COLO829 (cell line): ENCODE data around the gene ATP8B4.

Experiments
- DNase-seq: peaks from one replicate; pipeline ENCODE4 v3.0.0; 2012; ENCODE audit warnings: low spot score

The ATP8B4 gene

DNA sequence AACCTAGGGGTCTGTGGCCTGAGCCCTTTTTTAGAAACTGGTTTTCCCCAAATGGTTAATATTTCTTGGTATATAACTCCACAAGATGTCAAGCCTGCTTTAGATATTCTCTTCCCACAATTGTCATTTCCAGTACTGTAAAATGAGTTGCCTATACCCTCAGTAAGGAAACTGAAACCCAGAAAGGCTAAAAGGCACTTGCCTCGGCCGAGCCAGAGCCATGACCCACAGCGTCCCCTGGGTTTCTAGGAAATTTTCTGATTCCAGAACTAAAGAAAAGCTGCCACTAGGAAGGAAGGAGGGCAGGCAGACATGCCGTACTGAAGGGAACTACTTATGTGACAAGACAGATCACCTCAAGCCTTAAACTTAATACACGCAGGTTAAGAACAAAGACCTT is 59.1 kb downstream of the ATP8B4 start:
- no peak for DNase-seq

DNA sequence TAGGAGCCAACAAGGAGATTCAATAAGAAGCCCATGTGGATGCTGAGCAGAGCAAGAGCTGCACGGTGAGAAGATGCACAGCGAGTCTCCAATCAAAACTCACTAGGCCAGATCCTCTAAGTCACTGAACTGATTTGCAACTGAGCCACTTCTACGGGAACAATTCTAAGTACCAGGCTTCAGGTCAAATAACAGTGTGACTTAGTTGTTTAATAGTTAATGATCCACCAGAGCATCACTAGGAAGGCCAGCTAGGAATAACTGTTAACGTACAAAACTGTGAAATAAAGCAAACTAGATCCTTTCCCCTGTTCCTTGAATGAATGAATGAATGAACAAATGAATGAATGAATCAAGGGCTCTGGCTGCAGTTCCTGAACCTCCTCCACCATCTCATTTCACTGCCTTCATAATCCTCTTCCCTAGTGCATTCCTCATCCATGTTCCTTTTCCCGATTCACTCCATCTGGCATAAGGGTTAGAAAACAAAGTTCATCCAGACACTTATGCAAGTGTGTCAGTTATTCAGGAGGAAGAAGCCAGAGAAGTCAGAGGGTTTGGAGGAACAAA is 59.7 kb downstream of the ATP8B4 start:
- DNase-seq: no peak

DNA sequence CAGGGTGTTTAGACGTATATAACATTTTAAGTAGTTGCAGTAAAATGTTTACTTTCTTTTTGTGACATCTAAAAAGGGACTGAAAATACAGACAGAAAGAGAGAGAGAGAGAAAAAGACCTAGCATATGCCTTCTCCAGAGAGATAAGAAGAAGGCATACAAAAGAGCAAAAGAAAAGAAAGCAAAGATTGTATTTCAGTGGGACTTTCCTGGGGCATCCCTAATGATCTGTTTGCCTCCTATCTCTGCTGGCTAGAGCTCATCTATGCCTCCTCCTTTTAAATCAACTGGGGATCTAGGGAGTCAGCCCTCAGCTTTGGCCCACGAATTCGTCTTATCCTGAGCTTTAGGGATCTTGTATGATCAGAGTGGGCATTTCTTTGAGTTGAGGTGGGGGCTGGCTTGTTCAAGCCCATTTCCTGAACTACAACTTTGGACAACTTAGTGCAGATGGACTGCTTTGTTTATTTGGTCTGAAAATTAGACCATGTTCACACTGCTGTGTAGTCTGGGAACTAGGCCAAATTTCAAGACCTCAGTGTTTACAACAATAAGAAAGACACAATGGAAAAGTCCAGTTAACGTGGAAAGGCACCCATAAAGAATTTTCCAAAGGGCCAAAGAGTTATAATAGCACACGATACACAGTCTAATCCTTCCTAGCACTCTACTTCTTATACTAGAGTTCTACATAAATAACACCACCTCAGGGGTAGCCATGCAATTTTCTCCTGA is 61.0 kb downstream of the ATP8B4 start:
- DNase-seq: no peak

DNA sequence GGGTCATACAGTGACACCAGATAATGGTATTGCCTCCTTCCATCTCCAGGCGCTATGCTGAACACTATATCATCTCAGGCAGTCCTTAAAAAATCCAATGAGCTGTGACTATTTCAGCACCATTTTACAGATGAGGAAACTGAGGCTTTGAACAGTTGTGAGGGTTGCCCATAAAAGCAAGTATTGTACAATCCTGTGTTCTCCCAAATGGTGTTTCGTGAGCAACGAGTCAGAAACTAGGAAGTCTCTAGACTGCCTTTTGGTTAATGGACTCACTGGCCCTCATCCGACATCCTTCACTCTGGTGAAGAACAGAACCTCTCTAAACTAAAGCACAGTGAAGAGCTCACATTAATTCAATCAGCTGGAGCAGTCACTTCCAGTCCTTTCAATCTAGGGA is 61.8 kb downstream of the ATP8B4 start:
- DNase-seq: no peak

DNA sequence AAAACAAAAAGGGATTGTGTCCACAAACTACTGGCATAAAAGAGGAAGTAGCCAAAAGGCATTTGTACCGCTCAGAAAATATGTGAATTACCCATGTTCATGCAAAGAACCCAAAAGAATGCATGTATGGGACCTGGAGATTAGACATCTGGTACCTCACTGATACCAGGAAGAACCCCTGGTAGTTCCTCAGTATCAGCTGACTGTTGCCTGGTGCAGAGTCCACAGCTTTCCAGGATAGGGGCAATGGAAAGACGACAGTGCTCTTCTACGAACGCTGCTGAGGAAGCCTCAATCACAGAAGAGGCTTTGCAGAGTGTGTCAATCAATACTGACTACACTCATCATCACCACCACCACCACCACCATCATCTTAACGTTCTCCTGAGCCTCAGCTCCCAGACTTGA is 63.3 kb downstream of the ATP8B4 start:
- no peak for DNase-seq

DNA sequence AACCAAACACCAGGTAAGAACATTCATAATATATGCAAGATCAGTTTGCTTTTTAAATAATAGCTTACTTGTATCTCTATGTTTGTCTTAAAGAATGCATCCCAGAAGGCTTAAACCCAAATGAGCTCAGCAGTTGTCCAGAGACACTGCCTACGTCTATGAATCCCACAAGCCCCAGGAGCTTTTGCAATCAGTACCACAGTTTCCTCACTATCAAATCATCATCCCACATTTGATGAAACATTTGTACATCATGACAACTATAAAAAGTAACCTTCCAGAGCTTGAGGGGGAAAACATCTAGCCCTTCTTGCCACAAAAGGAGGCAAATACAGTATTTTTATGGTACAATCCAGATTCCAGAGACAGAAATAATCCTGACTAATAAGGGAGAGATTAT is 63.7 kb downstream of the ATP8B4 start:
- no peak for DNase-seq

DNA sequence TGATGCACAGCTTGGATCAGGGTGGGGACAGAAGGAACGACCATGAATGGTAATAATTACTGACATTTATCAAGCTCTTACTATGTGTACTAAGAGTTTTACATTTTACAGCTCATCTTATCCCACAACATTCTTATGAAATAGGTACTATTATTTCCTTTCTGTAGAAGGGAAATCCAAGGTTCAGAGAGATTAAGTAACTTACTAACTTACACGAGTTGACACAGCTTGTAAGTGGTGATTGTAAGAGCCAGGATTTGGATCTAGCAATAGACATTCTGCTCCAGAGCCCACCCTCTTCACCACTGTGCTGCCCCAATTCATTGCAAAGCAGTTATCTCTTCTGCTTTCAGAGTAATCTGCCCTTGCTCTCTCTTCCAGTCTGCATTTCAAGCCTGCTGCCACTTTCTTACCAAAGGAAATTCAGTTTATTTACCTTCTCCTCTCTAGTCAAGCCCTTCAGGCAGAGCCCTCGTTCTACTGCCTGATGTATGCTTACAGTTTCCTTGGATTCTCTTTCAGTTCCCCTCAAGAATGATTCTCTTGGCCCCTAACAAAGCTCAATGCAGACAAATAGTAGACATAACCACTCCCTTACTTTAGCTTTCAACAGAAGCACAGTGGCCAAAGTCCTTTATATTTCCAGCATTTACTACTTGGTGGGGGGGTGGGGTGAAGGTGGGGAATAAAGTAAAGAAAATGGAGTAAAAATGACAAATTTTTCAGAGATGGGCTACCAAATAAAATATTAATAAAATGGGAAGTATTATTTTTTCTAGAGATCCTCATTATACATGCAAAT is 65.8 kb downstream of the ATP8B4 start:
- DNase-seq: no peak

DNA sequence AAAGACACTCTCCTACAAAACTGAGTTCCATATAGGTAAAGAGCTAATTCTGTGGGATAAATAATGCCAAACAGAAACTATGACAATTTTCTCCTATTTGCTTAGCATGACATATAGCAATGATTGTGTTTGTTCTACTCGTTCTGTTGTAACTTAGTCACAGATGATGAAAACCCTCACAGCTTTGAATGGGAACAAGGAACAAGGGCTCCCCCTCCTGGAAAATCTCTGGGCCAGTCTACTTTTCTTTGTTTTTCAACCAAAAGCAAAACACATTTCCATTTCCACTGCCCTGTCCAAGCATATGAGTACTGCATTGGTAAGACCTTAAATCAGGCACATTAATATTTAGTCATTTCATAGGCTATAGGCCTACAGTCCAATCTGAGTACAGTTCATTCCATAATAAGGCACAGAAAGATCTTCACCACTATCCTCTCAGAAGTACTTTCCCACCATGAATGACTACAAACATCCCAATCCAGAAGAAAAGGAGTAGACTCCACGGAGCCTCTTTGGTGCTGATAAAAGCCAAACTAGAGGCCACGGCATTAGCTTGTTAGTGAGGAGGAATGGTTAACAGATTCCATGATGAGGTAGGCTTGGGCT is 67.1 kb downstream of the ATP8B4 start:
- DNase-seq: peak; percentile 4

DNA sequence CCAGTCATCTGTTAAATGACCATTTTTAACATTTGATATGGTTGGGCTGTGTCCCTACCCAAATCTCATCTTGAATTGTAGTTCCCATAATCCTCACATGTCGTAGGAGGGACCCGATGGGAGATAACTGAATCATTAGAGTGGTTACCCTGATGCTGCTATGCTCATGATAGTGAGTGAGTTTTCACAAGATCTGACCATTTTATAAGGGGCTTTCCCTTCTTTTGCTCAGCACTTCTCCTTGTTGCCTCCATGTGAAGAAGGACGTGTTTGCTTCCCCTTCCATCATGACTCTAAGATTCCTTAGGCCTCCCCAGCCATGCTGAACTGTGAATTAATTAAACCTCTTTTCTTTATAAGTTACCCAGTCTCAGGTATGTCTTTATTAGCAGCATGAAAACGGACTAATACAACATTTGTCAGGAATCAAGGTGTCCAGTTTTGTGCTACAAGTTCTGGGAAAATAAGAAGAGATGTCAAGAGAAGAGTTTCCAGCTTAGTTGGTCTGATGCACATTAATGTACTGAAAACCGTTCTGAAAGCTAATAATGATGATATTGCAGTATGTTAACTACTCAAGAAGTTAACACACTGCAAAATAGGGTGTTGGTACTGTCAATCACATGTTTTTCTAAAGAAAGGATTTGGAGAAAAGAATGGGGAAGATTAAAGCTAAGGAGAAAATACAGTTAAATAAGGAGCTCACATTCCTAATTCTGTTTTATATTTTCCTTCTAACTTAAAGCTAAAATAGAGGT is 67.9 kb downstream of the ATP8B4 start:
- DNase-seq: no peak

DNA sequence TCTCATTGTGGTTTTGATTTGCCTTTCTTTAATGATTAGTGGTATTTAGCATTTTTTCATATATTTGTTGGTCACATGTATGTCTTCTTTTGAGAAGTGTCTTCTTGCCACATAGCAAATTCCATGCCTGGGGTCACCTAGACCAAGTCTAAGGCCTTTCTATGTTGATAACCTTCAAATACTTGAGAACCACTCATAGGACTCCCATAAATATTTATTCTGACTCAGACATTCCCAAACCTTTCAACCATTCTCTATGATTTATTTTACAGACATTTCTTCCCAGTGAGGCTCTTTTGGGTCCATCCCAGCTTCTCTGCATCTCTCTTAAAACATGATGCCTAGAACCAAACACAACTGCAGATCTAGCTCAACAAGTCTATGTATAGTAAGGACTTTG is 69.2 kb downstream of the ATP8B4 start:
- DNase-seq: no peak

DNA sequence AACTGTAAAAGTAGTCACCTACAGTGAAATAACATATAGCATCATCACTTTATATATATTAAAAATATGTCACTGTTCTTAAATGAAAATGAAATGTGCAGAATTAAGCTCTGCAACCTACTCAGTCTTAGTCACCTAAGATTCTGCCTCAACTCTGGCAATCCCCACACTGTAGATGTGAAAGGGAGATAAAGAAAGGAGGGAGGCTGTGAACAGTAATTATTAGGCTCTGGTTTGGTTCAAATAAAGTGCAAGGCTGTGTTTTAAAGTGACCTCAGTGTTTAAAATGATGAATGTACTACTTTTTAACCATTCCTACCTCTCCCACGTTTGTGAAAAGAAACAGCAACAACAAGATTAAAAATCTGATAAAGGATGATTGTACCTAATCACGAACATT is 72.2 kb downstream of the ATP8B4 start:
- DNase-seq: no peak

DNA sequence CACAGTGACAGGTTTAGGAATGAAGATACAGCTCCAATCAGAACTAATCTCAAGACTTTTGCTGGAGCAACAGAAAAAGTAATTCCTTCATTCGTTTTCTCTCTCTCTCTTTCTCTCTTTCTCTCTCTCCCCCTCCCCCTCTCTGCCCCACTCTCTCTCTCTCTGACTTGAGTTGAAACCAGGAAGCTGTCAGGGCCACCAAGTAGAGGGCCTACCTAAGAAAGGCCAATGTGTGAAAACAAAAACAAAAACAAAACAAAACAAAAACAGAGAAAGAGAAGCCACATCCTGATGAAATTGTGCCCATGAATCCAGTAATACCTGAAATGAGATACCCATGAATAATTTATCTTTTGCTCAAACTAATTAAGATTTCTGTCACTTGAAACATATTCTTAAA is 72.9 kb downstream of the ATP8B4 start:
- no peak for DNase-seq

DNA sequence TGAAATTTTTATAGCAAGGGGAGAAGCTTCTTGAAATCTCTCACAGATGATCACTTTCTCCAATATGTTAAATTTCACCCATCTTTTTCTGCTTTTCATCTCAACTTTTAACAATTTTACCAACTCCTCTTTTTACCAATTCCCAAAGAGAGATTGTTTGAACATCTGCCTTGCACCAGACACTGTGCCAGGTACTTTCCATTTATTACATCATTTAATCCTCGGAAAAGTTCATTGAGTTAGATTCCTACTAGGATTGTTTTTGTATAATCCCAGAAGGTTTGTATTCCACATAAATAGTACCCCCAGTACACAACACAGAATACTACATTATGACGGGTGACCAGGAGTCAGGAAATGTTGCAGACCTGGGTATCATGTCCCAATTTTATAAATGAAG is 74.1 kb downstream of the ATP8B4 start:
- DNase-seq: no peak

DNA sequence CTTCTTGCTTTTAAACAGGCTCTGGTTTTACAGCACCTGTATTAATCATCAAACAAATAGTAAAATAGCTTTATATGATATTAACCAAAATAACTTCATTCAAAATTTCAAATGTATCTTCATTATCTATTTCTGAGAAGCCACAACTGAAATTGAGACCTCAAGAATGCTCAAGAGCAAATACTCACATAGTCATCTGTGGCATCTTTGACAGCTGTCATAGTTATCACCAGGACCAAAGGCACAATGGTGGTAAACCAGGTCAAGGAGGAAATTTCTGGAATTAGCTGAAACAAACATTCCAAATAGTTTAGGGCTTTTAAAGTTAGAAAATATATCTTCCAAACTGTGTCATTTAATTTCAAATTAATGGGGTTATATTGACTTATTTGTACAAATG is 74.6 kb downstream of the ATP8B4 start:
- DNase-seq: no peak

DNA sequence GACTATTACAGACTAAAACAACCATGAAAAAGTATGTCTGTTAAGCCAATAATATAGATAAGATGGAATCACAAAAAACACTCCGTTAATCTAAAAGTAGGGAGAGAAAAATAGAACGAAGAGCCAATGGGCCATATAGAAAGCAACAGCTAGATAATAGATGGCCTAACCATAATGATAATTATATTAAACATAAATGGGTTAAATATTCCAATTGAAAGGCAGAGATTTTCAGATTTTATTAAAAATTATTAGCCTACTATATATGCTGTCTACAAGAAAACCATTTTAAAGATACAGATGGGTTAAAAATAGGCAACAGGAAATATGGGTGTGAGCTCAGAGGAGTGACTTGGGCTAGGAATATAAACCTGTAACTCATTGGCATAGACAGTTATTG is 76.3 kb downstream of the ATP8B4 start:
- DNase-seq: no peak

DNA sequence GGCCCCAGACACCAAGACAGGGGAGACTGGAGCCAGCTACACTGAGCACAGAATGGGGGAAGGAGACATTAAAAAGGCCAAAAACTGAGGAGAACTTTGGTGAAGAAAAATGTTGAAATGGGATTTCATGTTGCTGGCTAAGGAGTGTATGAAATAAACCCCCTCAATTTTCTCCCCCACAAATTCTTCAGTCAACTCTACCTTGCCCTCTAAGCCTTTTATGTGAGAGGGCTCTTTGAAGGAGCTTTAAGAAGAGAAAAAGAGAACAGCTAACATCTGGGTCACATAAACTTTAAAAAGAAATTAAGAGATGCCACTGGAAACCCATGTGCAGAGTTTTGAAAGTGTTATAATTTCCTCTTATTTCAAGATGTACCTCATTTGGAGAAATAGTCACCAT is 88.6 kb downstream of the ATP8B4 start:
- DNase-seq: no peak

DNA sequence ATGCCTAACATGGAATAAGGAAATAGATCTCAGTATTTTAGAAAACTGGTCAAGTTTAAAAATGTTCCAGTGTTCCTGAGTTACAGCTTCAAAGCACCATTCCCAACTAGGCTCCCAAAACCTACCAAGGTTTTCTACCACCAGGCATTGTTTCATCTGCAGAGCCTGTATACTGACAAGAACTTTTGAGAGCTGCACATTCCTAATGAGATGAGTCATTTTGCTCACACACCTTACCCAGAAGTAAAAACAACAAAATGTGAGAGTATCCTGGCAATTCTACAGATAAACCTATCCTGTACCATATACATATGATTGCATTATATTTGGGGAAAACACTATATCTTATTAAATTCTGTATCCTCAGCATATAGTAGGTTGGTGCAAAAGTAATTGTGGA is 90.7 kb downstream of the ATP8B4 start:
- no peak for DNase-seq

DNA sequence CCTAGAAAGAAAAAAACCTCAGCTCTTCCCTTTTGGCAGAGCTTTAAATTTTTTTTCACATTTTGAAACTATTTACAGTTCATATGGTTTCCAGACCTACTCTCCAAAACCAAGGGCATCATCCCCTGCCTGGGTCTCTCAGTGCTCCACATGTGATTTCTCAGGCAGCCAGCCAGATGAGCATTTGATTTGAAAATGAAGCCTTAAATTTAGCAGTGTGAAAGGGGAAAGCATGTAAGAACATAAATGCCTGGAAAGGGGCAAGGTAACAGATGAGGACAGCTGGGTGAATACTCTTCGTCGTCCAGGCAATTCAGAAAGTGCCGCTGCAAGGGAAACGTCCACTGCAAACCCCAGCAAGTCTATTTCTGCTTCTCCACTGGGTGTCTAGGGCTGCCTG is 94.8 kb downstream of the ATP8B4 start:
- DNase-seq: no peak

DNA sequence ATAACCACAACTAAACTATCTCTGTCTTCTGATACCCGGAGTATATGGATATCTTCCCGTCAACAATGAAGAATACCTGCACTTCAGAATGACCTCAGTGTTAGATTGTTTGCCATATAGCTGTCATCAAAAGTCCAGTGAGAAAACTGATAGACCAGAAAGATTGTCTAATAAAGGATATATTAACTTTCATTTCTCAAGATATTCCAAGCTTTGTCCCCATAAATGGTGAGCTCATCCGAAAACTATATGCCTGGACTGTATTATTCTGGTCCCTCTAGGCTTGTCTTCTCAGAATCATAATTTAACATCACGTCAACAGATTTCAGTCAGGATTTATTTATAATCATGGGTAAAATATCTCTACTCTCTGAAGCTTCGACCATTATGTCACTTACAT is 100.5 kb downstream of the ATP8B4 start:
- no peak for DNase-seq

DNA sequence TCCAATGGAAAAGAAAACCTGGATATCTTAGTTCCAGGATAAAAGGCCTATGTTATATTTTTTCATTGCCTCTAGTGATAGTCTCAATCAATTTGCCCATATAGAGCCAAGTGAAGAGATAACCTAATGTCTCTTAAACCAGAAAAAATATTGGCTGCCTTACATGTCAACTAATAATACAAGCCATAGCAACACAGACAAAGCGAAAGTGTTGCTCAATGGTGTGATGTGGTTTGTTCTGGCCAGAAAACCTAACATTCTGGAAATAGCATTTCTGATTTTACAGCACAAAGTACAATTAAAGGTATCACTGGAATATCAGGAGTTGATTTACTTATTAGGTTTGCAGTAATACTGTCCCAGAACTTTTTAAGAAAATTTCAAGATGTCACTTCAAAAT is 101.5 kb downstream of the ATP8B4 start:
- DNase-seq: no peak

DNA sequence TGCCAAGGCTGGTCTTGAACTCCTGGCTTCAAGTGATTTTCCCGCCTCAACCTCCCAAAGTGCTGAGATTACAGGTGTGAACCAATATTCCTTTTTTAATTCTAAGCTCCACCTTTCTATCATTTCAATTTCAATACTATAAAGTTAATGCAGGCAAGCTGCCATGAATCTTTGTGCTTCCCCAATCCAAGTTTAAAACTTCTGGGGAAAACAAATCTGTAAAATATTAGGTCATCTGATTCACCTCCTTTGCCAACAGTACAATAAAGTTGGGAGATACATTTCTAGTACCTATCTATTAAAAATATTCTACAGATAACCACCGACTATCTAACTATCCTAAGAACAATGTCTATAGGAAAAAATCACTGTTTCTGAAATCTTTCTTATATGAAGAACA is 102.1 kb downstream of the ATP8B4 start:
- DNase-seq: no peak

DNA sequence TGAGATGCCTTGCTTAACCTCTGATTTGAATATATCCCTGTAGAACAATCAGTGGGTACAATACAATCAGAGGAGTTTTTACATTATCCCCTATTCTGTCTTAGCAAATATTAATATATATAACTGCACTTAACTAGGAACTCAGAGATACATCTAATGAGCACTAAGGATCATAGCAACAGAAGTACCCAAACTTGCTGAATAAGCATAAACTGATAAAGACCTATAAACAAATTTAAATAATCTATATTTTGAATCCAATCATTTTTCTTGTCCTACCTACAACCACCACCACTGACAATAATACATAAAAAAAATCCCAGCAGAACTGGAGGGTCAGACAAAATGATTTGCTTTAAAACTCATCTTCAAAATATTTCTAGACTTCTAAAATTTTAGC is 106.2 kb downstream of the ATP8B4 start:
- no peak for DNase-seq
